Measurements from ENCODE around the gene EVPL.
"Not testable (repeated sequence)": the region's sequence is repeated elsewhere in the genome, so short reads cannot be mapped to it uniquely, and the experiment has no call there.

The EVPL gene

DNA sequence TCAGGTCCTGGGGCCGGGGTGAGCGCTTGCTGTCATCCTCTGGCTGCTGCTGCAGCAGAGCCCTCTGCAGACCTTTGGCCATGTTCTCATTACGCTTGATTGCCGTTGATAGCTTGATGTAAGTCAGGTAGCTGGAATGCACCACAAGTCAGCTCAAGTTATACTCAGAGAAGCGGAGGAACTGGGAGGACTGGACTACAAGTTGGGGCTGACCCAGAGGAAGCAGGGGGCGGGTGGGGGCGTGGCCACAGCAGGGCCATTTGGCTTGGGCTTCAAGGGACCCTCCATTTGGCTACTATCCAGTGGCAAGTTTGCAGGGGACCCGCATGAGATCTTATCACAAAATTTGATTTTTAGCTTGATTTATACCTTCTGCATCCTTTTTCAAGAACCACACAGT lies 19.0 kb upstream of the EVPL start:
- no peak for DNase-seq

DNA sequence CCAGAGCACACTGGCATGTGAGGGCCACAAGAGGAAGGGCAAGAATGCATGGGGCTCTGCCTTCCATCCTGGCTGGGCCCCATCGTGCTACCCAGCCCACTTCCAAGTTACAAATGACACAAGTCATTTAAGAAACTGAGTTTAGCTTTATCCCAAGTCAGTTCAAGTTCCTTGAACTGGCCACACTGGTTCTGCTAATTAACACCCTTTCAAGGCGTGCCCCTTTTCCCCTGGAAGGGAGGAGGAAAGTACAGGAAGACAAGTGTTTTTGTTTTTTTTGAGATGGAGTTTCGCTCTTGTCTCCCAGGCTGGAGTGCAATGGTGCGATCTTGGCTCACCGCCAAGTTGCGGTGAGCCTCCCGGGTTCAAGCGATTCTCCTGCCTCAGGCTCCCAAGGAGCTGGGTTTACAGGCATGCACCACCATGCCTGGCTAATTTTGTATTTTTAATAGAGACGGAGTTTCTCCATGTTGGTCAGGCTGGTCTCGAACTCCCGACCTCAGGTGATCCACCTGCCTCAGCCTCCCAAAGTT lies 17.4 kb upstream of the EVPL start:
- DNase-seq: not testable (repeated sequence)

DNA sequence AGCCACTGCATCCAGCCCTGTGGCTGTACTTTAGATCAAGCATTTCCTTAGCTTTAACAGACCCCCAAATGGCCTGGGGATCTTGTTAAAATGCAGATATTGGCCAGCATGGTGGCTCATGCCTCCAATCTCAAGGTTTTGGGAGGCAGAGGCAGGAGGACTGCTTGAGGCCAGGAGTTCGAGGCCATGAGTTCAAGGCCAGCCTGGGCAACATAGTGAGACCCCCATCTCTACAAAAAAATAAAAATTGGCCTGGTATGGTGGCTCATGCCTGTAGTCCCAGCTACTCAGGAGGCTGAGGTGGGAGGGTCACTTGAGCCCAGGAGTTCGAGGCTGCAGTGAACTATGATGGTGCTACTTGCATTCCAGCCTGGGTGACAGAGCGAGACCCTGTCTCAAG lies 15.8 kb upstream of the EVPL start:
- DNase-seq: not testable (repeated sequence)

DNA sequence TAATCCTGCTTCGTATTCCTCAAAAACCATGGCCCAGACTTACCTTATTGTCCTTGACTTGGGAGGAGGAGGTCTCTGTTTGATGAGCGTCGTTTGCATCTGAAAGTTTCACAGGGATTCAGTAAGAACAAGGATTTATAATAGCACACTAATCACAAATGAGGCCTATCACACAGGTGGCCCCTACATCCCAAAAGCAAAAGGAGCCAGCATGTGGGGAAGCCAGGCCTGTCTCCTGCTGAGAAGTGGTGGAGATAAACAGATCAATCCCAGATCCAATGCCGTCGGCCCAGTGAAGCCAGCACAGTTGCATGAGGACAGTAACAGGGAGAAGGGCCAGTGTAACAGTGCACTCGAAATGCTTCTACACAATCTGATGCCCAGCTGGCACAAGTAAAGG lies 13.3 kb upstream of the EVPL start:
- no peak for DNase-seq

DNA sequence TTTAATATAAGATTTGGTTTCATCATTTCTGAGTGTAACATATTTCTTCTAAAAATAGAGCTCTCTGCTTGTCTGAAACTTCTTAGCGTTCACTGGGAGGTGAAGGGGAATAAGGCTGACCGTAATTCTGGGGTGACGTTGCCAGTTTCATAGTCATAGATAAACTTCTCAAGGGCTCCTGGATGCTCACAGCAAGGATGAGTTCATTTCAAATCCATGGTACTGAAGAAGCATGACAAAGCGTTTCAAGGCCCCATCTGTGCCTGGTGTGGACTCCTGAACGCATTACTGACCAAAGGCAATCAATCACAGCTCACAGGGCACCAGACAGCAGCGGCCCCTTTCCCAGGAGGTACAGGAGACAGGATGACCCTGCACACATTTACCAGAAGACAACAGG lies 12.0 kb upstream of the EVPL start:
- no peak for DNase-seq

DNA sequence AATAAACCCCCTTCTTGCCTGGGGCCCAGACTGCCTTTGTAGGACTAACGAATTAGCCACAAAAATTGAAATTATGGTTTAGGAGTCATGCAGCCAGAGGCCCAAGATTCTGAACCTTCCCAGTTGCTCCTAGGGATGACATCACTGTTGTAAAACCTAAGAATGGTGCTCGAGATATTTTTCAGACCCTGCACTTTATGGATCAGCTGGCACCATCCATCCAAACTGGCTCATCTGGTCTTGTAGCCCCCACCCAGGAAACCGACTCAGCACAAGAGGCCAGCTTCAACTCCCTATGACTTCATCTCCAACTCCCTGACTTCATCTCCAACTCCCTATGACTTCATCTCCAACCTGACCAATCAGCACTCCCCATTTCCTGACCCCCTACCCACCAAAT lies 10.9 kb upstream of the EVPL start:
- no peak for DNase-seq

DNA sequence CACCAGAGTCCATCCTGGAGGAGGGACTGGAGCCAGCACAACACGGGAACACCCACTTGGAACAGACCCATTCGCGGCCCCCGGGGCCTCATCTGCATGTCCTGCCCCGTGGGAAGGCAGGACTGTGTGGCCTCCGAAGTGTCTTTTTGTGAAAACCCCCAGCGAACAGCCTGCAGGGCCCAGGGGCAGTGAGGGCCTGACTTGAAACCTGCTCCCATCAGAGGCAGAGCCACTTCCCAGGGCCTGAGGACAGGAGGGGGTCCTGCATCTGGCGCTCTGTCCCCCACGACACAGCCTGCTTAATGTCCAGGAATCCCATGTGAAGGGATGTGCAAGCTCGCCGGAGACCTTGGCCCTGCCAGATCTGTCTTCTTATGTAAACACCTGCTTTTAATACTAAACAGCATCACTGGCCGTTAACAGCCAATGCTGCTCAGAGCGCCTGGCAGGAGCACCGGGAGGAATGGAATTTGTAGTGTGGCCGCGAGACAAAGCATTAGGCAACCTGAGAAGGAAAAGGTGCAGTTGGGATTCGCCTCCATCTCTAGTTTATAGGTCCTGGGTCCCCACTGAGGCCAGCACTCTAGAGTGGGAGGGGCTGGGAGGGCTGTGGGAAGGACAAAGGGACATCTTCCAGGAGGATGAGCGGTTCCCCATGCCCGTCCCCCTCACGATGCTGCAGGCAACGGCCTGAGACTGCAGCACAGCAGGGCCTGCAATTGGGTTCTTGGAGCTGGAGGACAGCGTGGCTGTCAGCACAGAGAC lies 9.6 kb upstream of the EVPL start:
- DNase-seq: no peak

DNA sequence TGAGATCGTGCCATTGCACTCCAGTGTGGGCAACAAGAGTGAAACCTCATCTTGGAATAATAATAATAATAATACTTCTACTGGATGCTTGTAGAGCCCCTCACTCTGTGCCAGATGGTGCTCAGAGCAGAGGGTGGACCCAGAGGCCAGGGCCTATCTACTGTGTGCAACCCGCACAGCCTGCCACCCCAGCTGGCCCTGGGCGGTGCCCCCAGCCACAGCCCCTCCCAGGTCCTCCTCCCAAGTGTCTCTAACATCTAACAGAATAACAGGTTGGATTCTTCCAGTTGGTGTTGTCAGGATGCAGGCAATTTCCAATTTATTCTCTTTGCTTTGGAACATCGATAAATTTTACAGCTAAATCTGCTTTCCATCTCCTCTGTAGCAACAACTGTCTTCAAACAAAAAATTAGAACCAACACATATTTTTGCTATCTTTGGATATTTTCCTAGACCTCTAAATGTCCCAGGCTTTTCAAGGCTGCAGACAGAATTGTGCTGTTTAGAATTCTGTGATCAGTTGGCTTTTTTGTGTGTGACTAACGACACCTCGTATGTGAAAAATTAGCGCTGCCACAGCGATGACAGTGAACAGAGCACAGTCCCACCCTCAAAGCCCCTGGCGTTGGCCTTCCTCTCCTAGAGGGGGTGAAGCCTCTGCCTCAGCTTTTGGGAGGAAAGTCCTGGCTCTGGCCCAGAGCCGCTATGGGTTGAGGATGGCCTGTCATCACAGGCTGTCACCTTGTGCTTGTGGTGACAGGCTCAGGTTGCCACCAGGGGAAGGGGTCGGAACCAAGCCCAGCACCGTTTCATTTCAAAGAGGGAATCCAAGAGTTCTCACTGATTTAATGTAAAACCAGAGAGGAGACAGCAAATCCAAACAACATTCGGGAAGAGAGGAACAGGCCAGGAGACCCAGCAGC lies 7.6 kb upstream of the EVPL start:
- no peak for DNase-seq

DNA sequence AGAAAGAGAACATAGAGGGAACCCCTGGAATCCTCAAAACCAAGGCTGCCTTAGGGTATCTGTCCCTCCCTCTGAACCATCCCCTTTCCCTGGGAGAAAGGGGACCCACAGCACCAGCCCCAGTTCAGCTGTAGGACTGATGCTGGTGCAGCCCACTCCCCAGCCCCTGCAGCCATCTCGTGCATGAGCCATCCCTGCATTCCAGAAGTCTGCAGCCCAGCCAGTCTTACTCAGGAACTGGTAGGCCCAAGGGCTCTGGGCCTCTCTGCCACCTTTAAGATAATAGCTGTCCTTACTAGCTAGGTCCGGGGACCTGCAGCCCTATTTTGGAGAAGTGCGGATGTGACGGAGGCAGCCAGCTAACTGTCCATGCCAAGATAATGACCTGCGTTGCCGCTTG lies 6.0 kb upstream of the EVPL start:
- no peak for DNase-seq

DNA sequence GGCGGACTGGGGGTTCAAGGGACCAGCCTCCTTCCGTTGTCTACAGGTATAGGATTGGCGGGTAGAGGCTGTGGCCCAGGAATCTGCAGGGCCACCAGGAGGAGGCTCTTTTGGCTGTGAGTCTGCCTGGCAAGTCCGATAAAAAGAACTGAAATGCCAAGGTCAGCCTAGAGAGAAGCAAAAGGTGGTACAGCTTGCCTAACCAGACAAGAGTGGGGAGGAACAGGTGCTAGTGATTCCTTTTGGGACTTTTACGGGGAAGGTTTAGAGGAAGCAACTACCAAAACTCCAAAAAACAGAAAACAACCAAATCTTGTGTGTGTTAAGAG lies 5.6 kb upstream of the EVPL start:
- DNase-seq: no peak

DNA sequence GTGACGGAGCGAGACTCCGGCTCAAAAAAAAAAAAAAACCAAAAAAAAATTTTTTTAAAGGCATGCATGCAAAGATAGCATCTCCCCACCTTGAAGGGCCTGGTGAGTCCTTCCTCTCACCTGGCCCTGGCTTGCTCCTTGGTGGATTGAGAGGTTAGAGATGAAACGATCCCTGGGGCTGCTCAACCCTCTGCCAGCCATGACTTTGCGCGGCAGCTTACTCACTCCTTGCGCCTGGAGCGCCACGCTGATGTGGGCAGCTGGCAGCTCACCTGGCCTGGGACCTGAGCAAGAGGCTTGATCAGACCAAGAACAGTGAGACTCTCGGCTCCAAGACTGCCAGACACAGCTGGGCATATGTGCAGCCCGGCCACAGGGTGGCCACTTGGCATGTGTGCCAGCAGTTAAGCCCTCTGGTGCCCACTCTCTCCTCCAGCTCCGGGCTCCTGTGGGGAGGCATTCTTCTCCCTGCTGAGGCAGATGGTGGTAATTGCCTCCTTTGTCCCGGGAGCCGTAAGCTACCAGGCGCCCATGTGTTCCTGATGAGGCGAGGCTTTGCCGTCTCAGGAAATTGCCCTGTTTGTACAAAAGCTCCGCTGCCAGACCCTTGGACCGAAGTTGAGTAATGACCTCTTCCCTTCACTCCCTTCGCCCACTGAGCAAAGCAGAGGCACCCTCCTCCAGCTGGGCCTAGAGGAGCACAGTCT lies 5.1 kb upstream of the EVPL start:
- DNase-seq: no peak

DNA sequence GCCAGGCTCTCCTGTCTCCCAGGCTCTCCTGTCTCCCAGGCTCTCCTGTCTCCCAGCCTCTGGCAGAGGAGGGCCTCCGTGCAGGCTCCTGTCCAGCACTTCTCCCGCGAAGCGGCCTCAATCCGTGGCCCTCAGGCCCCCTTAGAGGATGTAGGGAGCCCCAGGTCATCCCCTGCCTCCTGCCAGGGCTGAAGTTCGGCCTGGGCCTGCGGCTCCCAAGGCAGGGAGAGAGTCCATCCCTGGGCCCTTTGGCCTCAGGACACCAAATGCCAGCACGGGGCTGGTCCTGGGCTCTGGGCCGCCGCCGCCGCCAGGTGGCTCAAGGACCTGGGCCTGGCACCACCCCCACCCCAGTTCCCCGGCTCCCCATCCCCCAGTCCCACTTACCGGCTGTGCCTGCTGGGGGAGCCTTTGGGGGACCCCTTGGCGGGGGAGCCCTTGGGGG lies 370 bp downstream of the EVPL start:
- no peak for DNase-seq

DNA sequence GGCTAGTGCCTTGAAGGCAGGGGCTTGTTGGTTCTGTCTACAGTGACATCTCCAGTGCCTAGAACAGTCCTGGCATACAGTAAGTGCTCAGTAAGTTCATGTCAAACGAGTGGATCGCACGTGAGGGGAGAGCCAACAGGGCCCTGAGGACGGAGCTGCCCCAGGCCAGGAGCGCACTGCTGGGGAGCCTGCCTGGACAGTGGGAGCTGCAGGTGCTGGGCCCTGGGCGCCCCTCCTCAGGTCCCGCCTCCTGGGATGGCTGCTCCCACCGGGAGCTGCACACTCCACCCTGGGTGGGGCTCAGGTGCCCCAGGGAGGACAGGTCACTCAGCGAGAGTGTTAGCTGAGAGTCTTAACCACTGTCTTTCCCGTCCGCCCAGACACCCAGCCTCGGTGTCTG lies 1.8 kb downstream of the EVPL start:
- DNase-seq: no peak

DNA sequence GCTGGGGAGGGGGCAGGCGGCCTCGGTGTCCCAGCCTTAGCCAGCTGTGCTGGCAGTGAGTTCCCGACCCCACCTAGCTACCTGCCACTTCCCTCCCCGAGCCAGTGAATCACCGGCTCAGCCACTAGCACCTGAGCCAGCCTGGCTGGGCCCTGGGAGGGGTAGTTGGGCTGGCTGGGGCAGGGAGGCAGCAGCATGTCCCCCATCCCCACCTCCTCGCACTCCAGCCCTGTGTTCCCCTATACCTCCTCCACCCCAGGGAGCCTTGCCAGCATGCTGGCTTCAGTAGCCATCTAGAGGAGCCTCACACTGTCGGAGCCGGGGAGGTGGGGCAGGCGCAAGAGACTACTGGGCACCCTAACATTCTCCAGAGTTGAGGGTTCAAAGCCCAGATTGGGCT lies 2.8 kb downstream of the EVPL start:
- no peak for DNase-seq

DNA sequence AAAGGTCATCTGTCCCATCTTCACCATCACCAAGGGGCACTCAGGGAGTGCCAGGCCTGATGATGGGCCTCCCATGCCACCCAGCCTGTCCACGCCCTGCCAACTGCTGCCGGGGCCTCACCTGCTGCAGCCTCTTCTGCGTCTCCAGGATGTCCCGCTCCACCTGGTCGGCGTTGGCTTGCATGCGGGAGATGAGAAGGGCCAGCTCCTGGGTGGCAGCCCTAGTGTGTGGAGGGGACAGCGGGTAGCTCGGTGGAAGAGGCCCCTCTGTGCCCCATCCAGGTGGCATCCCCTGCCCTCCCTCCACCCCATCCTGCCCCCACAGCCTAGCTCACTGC lies 3.2 kb downstream of the EVPL start:
- DNase-seq: no peak

DNA sequence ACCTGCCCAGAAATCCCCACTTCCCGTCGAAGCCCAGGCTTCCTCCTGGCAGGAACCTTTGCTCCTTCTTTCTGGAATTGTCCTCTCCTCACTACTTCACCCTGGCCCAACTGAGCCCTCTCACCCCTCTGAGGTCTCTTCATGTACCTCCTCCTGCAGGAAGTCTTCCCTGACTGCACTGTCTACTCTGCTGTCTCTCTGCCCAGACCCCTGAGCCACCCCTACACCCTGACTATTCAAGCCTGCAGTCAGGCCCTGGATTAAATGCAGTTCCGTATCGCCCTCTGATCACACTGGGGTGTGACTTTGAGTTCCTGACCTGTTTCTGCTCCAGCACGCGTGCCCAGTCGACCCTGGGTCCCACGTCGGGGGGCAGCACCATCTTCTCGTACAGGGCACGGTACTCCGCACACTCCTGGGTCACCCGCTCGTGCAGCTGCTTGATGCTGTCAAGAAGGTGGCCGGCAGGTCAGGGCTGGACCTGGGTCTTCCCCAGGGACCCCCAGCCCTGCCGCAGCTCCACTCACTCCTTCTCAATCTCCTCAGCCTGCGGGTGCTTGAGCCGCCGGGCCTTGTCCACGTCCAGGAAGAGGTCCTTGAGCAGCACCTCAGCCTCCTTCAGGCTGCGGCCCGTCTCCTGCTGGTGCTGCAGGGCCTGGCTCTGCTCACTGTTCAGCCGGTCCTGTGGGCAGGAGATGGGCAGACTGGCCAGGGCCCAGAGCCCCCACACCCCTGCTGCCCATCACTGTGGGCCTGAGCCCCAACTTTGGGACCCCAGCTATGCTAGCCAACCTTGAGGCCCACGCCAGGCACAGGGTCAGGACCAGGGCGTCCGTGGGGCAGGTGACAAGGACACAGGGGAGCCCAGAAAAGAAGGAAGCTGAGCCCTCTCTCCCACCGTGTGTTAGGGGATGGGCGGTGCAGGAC lies 3.9 kb downstream of the EVPL start:
- no peak for DNase-seq

DNA sequence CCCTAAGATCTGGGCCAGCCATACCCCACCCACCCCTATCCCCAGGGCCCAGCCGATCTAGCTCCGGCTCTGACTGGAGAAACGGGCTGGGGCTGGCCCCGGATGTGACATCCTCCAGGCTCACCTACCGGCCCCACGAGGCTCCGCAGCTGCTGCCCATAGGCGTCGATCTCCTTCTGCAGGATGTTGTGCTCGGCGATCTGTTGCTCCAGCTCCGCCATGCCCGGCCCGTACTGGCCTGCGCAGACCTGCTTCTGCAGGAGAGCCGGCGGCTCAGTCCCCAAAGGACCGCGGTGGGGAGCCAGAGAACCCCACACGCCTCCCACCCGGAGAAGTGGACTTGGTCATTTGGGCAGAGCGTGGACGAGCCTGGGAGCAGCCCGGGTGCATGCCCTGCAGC lies 4.8 kb downstream of the EVPL start:
- DNase-seq: no peak

DNA sequence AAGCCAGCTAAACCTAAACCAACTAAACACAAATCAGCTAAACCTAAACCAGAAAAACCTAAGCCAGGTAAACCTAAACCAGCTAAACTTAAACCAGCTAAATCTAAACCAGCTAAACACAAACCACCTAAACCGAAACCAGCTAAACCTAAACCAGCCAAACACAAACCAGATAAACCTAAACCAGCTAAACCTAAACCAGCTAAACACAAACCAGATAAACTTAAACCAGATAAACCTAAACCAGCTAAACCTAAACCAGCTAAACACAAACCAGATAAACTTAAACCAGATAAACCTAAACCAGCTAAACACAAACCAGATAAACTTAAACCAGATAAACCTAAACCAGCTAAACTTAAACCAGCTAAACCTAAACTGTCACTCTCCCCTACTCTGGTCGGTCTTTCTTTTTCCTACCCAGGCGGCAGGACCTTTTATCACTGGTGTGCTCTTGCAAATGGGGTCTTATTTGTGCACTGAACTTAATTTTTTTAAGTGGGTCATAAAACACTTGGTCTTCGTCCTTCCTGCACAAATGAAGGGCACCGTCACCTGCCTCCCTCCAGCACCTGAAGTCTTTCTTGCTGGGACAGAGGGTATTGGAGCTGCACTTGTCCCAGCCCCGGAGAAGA lies 7.2 kb downstream of the EVPL start:
- DNase-seq: no peak

DNA sequence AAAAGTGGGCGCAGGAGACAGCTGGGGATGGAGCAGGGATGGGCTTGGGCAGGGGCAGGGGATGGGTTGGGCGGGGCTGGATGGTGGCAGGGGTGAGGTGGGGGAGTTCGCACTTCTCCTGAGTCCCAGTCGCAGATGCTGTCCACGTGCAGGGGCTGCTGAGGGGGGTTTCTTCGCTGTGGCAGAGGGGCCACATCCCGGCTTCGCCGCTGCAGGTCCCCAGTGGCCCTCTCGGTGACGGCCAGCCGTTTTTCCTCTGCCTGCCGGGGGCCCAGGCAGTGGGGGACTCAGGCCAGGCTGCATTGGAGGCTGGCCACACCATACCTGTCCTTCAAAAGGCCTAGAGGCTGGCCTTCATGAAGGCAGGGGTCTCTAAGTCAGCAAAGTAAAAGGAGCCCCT lies 8.3 kb downstream of the EVPL start:
- DNase-seq: no peak

DNA sequence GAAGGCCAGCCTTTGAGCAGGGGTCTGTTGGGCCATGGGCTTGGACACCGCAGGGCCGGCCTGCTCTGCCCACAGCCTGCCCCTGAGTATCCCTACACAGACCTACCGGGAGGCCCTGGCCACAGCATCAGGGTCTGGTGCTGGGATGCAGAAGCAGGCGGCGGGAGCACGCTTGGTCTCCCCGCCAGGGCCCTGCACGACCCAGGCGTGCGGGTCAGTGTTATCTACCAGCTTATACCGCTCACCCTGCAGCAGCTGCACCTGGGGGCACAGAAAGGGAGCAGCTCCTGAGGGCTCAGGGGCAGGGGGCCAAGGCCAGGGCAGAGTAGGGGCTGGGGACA lies 8.8 kb downstream of the EVPL start:
- no peak for DNase-seq

DNA sequence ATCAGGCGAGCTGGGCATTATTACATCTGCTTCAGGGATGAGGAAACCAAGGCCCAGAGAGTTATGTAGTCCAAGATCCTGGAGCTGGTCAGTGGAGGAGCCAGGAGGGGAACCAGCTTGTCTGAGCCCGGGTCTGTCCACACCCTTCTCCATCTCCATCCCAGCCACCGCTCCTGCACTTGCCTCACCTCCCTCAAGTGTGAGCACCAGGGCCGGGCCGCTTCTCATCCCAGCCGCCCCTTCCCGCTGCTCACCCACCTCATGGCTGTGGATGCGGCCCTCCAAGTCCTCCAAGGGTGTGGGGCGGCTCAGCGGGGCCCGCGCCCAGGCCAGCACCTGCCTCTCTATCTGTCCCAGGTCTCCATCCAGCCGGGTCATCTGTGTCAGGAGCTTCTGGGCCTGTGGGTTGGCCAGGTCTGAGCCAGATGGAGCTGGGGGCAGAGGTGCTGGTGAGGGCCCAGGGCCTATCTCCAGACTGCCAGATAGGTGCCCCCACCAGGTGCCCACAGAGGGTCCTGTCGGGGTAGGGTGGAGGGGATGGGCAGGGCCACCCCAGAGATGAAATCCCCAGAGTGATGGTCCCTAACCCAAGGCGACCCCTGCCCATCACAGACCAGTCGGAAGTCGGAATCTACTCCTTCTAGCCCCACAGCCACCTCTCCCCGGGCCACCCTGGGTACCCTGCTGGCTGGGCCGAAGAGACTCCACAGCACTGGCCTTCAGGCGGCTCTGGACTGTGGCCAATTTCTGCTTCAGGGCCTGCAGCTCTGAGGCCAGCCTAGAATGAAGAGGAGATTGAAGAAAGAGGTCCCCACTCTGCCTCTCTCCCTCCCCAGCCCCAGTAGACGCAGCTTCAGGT lies 9.4 kb downstream of the EVPL start:
- DNase-seq: no peak
